ENCODE results near the gene PEX1.

DNA sequence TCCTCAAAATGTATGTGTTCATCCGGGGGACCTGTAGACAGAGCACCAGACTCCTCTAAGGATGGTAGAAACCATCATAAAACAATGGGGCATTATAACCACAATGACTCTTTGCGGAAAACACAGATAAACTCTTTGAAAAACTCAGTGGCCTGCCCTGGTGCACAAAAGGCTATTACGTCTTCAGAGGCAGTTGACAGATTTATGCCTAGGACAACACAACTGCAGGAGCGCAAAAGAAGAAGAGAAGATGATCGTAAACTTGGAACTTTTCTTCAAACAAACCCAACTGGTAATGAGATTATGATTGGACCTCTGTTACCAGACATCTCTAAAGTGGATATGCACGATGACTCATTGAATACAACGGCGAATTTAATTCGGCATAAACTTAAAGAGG, 6.3 kb upstream of the PEX1 start:
- TF ChIP-seq ESRRA (CRISPR knock-in tag; IDR thresholded peaks at IDR 0.05; ENCODE audit: low read depth) (no peak), FOXJ3 (CRISPR knock-in tag; IDR thresholded peaks at IDR 0.05; ENCODE audit: borderline replicate concordance) (no peak), GMEB2 (CRISPR knock-in tag; IDR thresholded peaks at IDR 0.05; ENCODE audit: low read depth) (no peak), TAF1 (CRISPR knock-in tag; IDR thresholded peaks at IDR 0.05) (no peak), HNRNPLL (IDR thresholded peaks at IDR 0.05; ENCODE audit: low read depth, low read length, poor library complexity, severe bottlenecking) (no peak), TARDBP (CRISPR knock-in tag; IDR thresholded peaks at IDR 0.05) (no peak), ZBTB40 (IDR thresholded peaks at IDR 0.05) (no peak), ZBTB40 (CRISPR knock-in tag; IDR thresholded peaks at IDR 0.05) (no peak), RFX3 (CRISPR knock-in tag; IDR thresholded peaks at IDR 0.05) (no peak)
- TF ChIP-seq, protein P1, sequence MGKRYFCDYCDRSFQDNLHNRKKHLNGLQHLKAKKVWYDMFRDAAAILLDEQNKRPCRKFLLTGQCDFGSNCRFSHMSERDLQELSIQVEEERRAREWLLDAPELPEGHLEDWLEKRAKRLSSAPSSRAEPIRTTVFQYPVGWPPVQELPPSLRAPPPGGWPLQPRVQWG (CRISPR knock-in tag; IDR thresholded peaks at IDR 0.05; ENCODE audit: borderline replicate concordance, low read depth), result no peak
